BJ (cell line): ENCODE data around the gene TMEM52B. TPM values are rescaled to one million over a fixed set of nuclear protein-coding genes. Genes with fewer than 3 reads are reported as not detected.

Experiments
- CTCF ChIA-PET: fragments of 350-600 bp; formaldehyde crosslinking; extraction: SDS; loops from one replicate; lab custom pipeline; 2021; ENCODE audit warnings: antibody characterized with exemption, inconsistent platforms; lab: Yijun Ruan, JAX
- POLR2A ChIA-PET: fragments of 300-600 bp; sonication (Branson Sonifier 250); formaldehyde crosslinking; extraction: SDS; loops from one replicate; lab custom pipeline; 2021; ENCODE audit warnings: antibody characterized with exemption; lab: Charles Lee
- DNase-seq: peaks from one replicate; pipeline ENCODE4 v3.0.0-alpha.2; 2011; ENCODE audit warnings: low read depth
- H3K27me3 ChIP-seq: 2 replicates; pipeline ENCODE4 v1.6.0; 2011; ENCODE audit warnings: low read length; ENCODE audit not compliant: control insufficient read depth, insufficient read depth
- H3K36me3 ChIP-seq: 2 replicates; pipeline ENCODE4 v1.5.1; 2011; ENCODE audit warnings: low read length; ENCODE audit not compliant: control insufficient read depth, insufficient read depth
- H3K4me3 ChIP-seq: 2 replicates; pipeline ENCODE4 v1.5.1; 2011; ENCODE audit warnings: low read depth, mild to moderate bottlenecking, control low read depth, low read length
- polyA plus RNA-seq: library from polyadenylated mRNA; depleted of rRNA; stranded (reverse); fragments of >200 nt; gene quantifications from 2 replicates; pipeline ENCODE4 v1.2.3, GENCODE V29; 2011
- TF ChIP-seq, protein P1 (sequence below): IDR thresholded peaks from 2 replicates; pipeline ENCODE4 v1.5.1; 2011; ENCODE audit warnings: low read depth, mild to moderate bottlenecking, control low read depth, inconsistent platforms, low read length, moderate library complexity; ENCODE audit not compliant: insufficient read depth

Gene TMEM52B
- polyA plus RNA-seq, 1 experiment, result 0.85 TPM

DNA sequence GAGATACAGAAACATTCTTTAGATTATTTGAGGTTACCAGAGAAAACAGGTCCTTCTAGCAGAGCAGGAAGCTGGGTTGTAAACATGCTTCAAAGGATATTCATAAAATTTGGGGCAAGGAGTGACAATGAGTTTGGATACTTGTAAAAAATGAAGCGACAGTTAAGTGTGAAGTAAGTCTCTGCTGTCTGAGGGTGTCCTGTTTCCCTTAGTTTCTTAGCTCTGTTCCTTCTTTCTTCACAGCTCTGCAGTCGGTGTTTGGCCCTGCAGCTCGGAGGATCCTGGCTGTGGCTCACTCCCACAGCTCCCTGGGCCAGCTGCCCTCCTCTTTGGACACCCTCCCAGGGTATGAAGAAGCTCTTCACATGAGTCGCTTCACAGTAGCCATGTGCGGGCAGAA lies 10.8 kb downstream of the TMEM52B start:
- ChIA-PET POLR2A (no interaction called here), CTCF (interaction anchor here (0.7 to 9.0 kb wide), 11 partner anchors 18 to 180 kb away, joined by 3 to 109 read pairs (median 4); partner anchors contain the start of gene OLR1)
- no peaks in the 10 kb centered on the region for H3K27me3 ChIP-seq
- no peak overlapping the region for H3K4me3 ChIP-seq
- H3K36me3 ChIP-seq, result no peaks in the 10 kb centered on the region
- TF ChIP-seq, protein P1, sequence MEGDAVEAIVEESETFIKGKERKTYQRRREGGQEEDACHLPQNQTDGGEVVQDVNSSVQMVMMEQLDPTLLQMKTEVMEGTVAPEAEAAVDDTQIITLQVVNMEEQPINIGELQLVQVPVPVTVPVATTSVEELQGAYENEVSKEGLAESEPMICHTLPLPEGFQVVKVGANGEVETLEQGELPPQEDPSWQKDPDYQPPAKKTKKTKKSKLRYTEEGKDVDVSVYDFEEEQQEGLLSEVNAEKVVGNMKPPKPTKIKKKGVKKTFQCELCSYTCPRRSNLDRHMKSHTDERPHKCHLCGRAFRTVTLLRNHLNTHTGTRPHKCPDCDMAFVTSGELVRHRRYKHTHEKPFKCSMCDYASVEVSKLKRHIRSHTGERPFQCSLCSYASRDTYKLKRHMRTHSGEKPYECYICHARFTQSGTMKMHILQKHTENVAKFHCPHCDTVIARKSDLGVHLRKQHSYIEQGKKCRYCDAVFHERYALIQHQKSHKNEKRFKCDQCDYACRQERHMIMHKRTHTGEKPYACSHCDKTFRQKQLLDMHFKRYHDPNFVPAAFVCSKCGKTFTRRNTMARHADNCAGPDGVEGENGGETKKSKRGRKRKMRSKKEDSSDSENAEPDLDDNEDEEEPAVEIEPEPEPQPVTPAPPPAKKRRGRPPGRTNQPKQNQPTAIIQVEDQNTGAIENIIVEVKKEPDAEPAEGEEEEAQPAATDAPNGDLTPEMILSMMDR, result no peak
- DNase-seq, result no peak

GRCh38 chr12:10190558-10191388 lies 11.9 kb downstream of the TMEM52B start:
- Histone ChIP-seq H3K36me3 (no peaks in the 10 kb centered on the region), H3K4me3 (no peak overlapping the region), H3K27me3 (no peaks in the 10 kb centered on the region)
- DNase-seq, result no peak
- TF ChIP-seq, protein P1, result peak; percentile 86
- POLR2A ChIA-PET, result no interaction called here
- CTCF ChIA-PET, result interaction anchor here (0.7 to 9.0 kb wide), 15 partner anchors 19 to 440 kb away, joined by 3 to 109 read pairs (median 4); partner anchors contain the start of gene OLR1

- H3K27me3 ChIP-seq, result no peaks in the 10 kb centered on the region
- ChIA-PET POLR2A (interaction anchor here (0.5 kb wide), 1 partner anchor 136 kb away, joined by 3 read pairs; no protein-coding TSS in a partner anchor), CTCF (interaction anchor here (0.9 to 9.0 kb wide), 9 partner anchors 21 to 182 kb away, joined by 3 to 109 read pairs (median 4); partner anchors contain the start of gene GABARAPL1)
- no peaks in the 10 kb centered on the region for H3K36me3 ChIP-seq
- DNase-seq, result peak; percentile 89
- H3K4me3 ChIP-seq, result no peak overlapping the region
- TF ChIP-seq, protein P1, result no peak
Measured at GRCh38 chr12:10191865-10192264, 13.0 kb downstream of the TMEM52B start.

GRCh38 chr12:10194160-10194670 lies 15.4 kb downstream of the TMEM52B start:
- TF ChIP-seq, protein P1, result no peak
- Histone ChIP-seq H3K4me3 (no peak overlapping the region), H3K27me3 (no peaks in the 10 kb centered on the region), H3K36me3 (no peaks in the 10 kb centered on the region)
- ChIA-PET POLR2A (no interaction called here), CTCF (interaction anchor here (0.6 to 9.0 kb wide), 5 partner anchors 9 to 126 kb away, joined by 3 to 109 read pairs (median 4); no protein-coding TSS in a partner anchor)
- DNase-seq, result no peak

GRCh38 chr12:10196210-10196609 lies 17.4 kb downstream of the TMEM52B start:
- Histone ChIP-seq H3K4me3 (no peak overlapping the region), H3K27me3 (no peaks in the 10 kb centered on the region), H3K36me3 (no peaks in the 10 kb centered on the region)
- TF ChIP-seq, protein P1, result no peak
- no peak for DNase-seq
- ChIA-PET POLR2A (no interaction called here), CTCF (interaction anchor here (1.5 to 9.0 kb wide), 2 partner anchors 12 to 43 kb away, joined by 5 to 109 read pairs; no protein-coding TSS in a partner anchor)
